ENCODE measurements around the gene DIS3L. TPM values are rescaled to one million over a fixed set of nuclear protein-coding genes. Genes with fewer than 3 reads are reported as not detected.

The DIS3L gene
- total RNA-seq, 4 donors from 2014 or later = 12.5 to 34.0 (median 20.6) TPM

- WGBS, 2 donors = 23 to 35% methylated on average over 6 of the region's 6 CpGs
- Histone ChIP-seq H3K27me3 (no peaks in the 10 kb centered on the region), H3K27ac (peak overlapping the region in 1 of 4 donors; percentile 42), H3K4me3 (no peak overlapping the region), H3K36me3 (no peaks in the 10 kb centered on the region), H3K4me1 (peaks cover 7 to 56% (median 17%) of the 10 kb centered on the region in 3 donors), H3K9me3 (no peaks in the 10 kb centered on the region)
- intact Hi-C loops (cut with DNase I) = no loop called here
- DNase-seq = no peak
- TF ChIP-seq CTCF (IDR thresholded peaks at IDR 0.05) (no peak), POLR2A (IDR thresholded peaks at IDR 0.05) (no peak)
Measured at GRCh38 chr15:66288551-66289185, 4.7 kb upstream of the DIS3L start.

GRCh38 chr15:66290007-66290406 is 3.4 kb upstream of the DIS3L start:
- TF ChIP-seq CTCF (IDR thresholded peaks at IDR 0.05) (no peak), POLR2A (IDR thresholded peaks at IDR 0.05) (no peak)
- DNase-seq = no peak
- H3K27ac ChIP-seq = no peak overlapping the region

GRCh38 chr15:66290518-66290917 is 2.9 kb upstream of the DIS3L start:
- intact Hi-C loops (cut with DNase I) = no loop called here
- Histone ChIP-seq H3K27ac (no peak overlapping the region), H3K9me3 (no peaks in the 10 kb centered on the region), H3K27me3 (no peaks in the 10 kb centered on the region), H3K4me1 (peaks cover 17 to 72% (median 23%) of the 10 kb centered on the region in 3 donors), H3K4me3 (no peak overlapping the region), H3K36me3 (no peaks in the 10 kb centered on the region)
- DNase-seq = no peak
- TF ChIP-seq CTCF (IDR thresholded peaks at IDR 0.05) = no peak
- TF ChIP-seq POLR2A (IDR thresholded peaks at IDR 0.05) = no peak

More at GRCh38 chr15:66290007-66290406, 3.4 kb upstream of the DIS3L start:
- no peaks in the 10 kb centered on the region for H3K9me3 ChIP-seq
- no peak overlapping the region for H3K4me3 ChIP-seq
- intact Hi-C loops (cut with DNase I) = no loop called here
- H3K4me1 ChIP-seq = peaks cover 12 to 67% (median 21%) of the 10 kb centered on the region in 3 donors
- 90 to 95% methylated on average over 2 to 3 of the region's 3 CpGs for WGBS, 2 donors
- H3K27me3 ChIP-seq = no peaks in the 10 kb centered on the region
- no peaks in the 10 kb centered on the region for H3K36me3 ChIP-seq

- intact Hi-C loops (cut with DNase I) = no loop called here
- H3K9me3 ChIP-seq = no peaks in the 10 kb centered on the region
- H3K4me3 ChIP-seq = no peak overlapping the region
- H3K4me1 ChIP-seq = peaks cover 18 to 75% (median 23%) of the 10 kb centered on the region in 3 donors
- no peaks in the 10 kb centered on the region for H3K36me3 ChIP-seq
- H3K27me3 ChIP-seq = no peaks in the 10 kb centered on the region
- TF ChIP-seq CTCF (IDR thresholded peaks at IDR 0.05) (no peak), POLR2A (IDR thresholded peaks at IDR 0.05) (no peak)
- 81 to 93% methylated on average over 5 to 6 of the region's 6 CpGs for WGBS, 2 donors
- H3K27ac ChIP-seq = peak overlapping the region in 1 of 4 donors; percentile 93
- DNase-seq = no peak
Measured at GRCh38 chr15:66291816-66292570, 1.4 kb upstream of the DIS3L start.

Data from esophagus squamous epithelium (tissue), 5 donors.